ENCODE measurements around the gene CRYGA.
A peak's percentile ranks its signal among the peaks of the same experiment; 100 is the strongest.
"Not testable (repeated sequence)": the region's sequence is repeated elsewhere in the genome, so short reads cannot be mapped to it uniquely, and the experiment has no call there.

The CRYGA gene

GRCh38 chr2:208142240-208142924 lies 21.0 kb downstream of the CRYGA start:
- Mint-ChIP-seq H3K9me3 (no peaks in the 10 kb centered on the region), H3K4me3 (no peak overlapping the region), H3K36me3 (no peaks in the 10 kb centered on the region), H3K4me1 (no peaks in the 10 kb centered on the region), H3K27ac (no peak overlapping the region)
- DNase-seq (ENCODE audit: low spot score in 2 of 2) (no peak), ATAC-seq (no peak)

- Mint-ChIP-seq H3K4me3 (no peak overlapping the region), H3K27ac (no peak overlapping the region), H3K36me3 (no peaks in the 10 kb centered on the region), H3K4me1 (no peaks in the 10 kb centered on the region), H3K9me3 (no peaks in the 10 kb centered on the region)
- DNase-seq (ENCODE audit: low spot score in 2 of 2) = no peak
- ATAC-seq = no peak
Observed at GRCh38 chr2:208139447-208139846, 23.9 kb downstream of the CRYGA start.

- ATAC-seq; H3K9me3 Mint-ChIP-seq; DNase-seq (ENCODE audit: low spot score in 2 of 2): not testable (repeated sequence)
Observed at GRCh38 chr2:208138334-208138733, 25.1 kb downstream of the CRYGA start.

GRCh38 chr2:208136716-208137094 lies 26.7 kb downstream of the CRYGA start:
- no peak for ATAC-seq
- peak overlapping the region; percentile 3 for H3K27ac Mint-ChIP-seq

More at GRCh38 chr2:208138334-208138733, 25.1 kb downstream of the CRYGA start:
- not testable (repeated sequence) for H3K36me3 Mint-ChIP-seq, H3K4me3 Mint-ChIP-seq, H3K4me1 Mint-ChIP-seq, H3K27ac Mint-ChIP-seq

GRCh38 chr2:208135794-208136715 lies 27.3 kb downstream of the CRYGA start:
- H3K36me3 Mint-ChIP-seq = no peaks in the 10 kb centered on the region
- no peak overlapping the region for H3K27ac Mint-ChIP-seq
- H3K4me1 Mint-ChIP-seq = no peaks in the 10 kb centered on the region
- ATAC-seq (no peak), DNase-seq (ENCODE audit: low spot score in 2 of 2) (no peak)
- H3K9me3 Mint-ChIP-seq = no peaks in the 10 kb centered on the region
- no peak overlapping the region for H3K4me3 Mint-ChIP-seq

More at GRCh38 chr2:208136716-208137094, 26.7 kb downstream of the CRYGA start:
- DNase-seq (ENCODE audit: low spot score in 2 of 2) = no peak
- Mint-ChIP-seq H3K9me3 (no peaks in the 10 kb centered on the region), H3K4me3 (no peak overlapping the region), H3K36me3 (no peaks in the 10 kb centered on the region), H3K4me1 (no peaks in the 10 kb centered on the region)

GRCh38 chr2:208134928-208135586 lies 28.3 kb downstream of the CRYGA start:
- H3K4me1 Mint-ChIP-seq = no peaks in the 10 kb centered on the region
- ATAC-seq (peak; percentile 60), DNase-seq (ENCODE audit: low spot score in 2 of 2) (no peak)
- no peaks in the 10 kb centered on the region for H3K9me3 Mint-ChIP-seq
- no peak overlapping the region for H3K4me3 Mint-ChIP-seq
- H3K27ac Mint-ChIP-seq = no peak overlapping the region
- no peaks in the 10 kb centered on the region for H3K36me3 Mint-ChIP-seq

GRCh38 chr2:208130712-208131110 lies 32.7 kb downstream of the CRYGA start:
- ATAC-seq (no peak), DNase-seq (ENCODE audit: low spot score in 2 of 2) (no peak)
- H3K4me3 Mint-ChIP-seq = no peak overlapping the region
- no peaks in the 10 kb centered on the region for H3K36me3 Mint-ChIP-seq
- no peak overlapping the region for H3K27ac Mint-ChIP-seq
- H3K4me1 Mint-ChIP-seq = no peaks in the 10 kb centered on the region
- no peaks in the 10 kb centered on the region for H3K9me3 Mint-ChIP-seq

GRCh38 chr2:208129744-208130711 lies 33.4 kb downstream of the CRYGA start, which contains the start of gene CRYGC:
CRYGC (minus strand) TSS chr2:208129828; CDS start chr2:208129792, 36 bp downstream.
- Mint-ChIP-seq H3K27ac (no peak within 1 kb of the TSS), H3K4me1 (no peaks in the 10 kb centered on the region), H3K9me3 (no peaks in the 10 kb centered on the region), H3K4me3 (no peak within 1 kb of the TSS), H3K36me3 (no peaks in the 10 kb centered on the region)
- no peak for ATAC-seq
- DNase-seq (ENCODE audit: low spot score in 2 of 2) = no peak

- no peaks in the 10 kb centered on the region for H3K4me1 Mint-ChIP-seq
- ATAC-seq = no peak
- no peak overlapping the region for H3K27ac Mint-ChIP-seq
- no peaks in the 10 kb centered on the region for H3K36me3 Mint-ChIP-seq
- no peaks in the 10 kb centered on the region for H3K9me3 Mint-ChIP-seq
- no peak overlapping the region for H3K4me3 Mint-ChIP-seq
- no peak for DNase-seq (ENCODE audit: low spot score in 2 of 2)
Observed at GRCh38 chr2:208128136-208128535, 35.3 kb downstream of the CRYGA start.

- Mint-ChIP-seq H3K4me1 (no peaks in the 10 kb centered on the region), H3K4me3 (no peak overlapping the region), H3K9me3 (no peaks in the 10 kb centered on the region), H3K36me3 (no peaks in the 10 kb centered on the region), H3K27ac (no peak overlapping the region)
- no peak for ATAC-seq
- DNase-seq (ENCODE audit: low spot score in 2 of 2) = no peak
Observed at GRCh38 chr2:208127090-208127489, 36.3 kb downstream of the CRYGA start.

- no peaks in the 10 kb centered on the region for H3K9me3 Mint-ChIP-seq
- DNase-seq (ENCODE audit: low spot score in 2 of 2) = no peak
- no peaks in the 10 kb centered on the region for H3K36me3 Mint-ChIP-seq
- H3K27ac Mint-ChIP-seq = no peak overlapping the region
- no peak for ATAC-seq
- no peaks in the 10 kb centered on the region for H3K4me1 Mint-ChIP-seq
- no peak overlapping the region for H3K4me3 Mint-ChIP-seq
Observed at GRCh38 chr2:208125251-208125650, 38.1 kb downstream of the CRYGA start.

- H3K9me3 Mint-ChIP-seq; H3K4me3 Mint-ChIP-seq; H3K4me1 Mint-ChIP-seq; H3K36me3 Mint-ChIP-seq; DNase-seq (ENCODE audit: low spot score in 2 of 2); H3K27ac Mint-ChIP-seq: not testable (repeated sequence)
- peak; percentile 48 for ATAC-seq
Observed at GRCh38 chr2:208124013-208124715, 39.2 kb downstream of the CRYGA start, which contains the start of gene CRYGD. CRYGD (minus strand) TSS chr2:208124524; CDS start chr2:208124473, 51 bp downstream.

GRCh38 chr2:208122248-208122647 lies 41.1 kb downstream of the CRYGA start:
- no peaks in the 10 kb centered on the region for H3K9me3 Mint-ChIP-seq
- no peak for DNase-seq (ENCODE audit: low spot score in 2 of 2)

GRCh38 chr2:208118918-208119317 lies 44.5 kb downstream of the CRYGA start:
- H3K36me3 Mint-ChIP-seq = no peaks in the 10 kb centered on the region
- no peak for ATAC-seq

More at GRCh38 chr2:208122248-208122647, 41.1 kb downstream of the CRYGA start:
- no peaks in the 10 kb centered on the region for H3K4me1 Mint-ChIP-seq
- no peak for ATAC-seq
- no peak overlapping the region for H3K27ac Mint-ChIP-seq
- H3K36me3 Mint-ChIP-seq = no peaks in the 10 kb centered on the region
- H3K4me3 Mint-ChIP-seq = no peak overlapping the region

More at GRCh38 chr2:208118918-208119317, 44.5 kb downstream of the CRYGA start:
- no peaks in the 10 kb centered on the region for H3K9me3 Mint-ChIP-seq
- H3K4me3 Mint-ChIP-seq = no peak overlapping the region
- DNase-seq (ENCODE audit: low spot score in 2 of 2) = no peak
- no peak overlapping the region for H3K27ac Mint-ChIP-seq
- H3K4me1 Mint-ChIP-seq = no peaks in the 10 kb centered on the region
